Stimulated activated CD4-positive, alpha-beta T cell treated with anti-CD3 and anti-CD28 coated beads, Interleukin-4, amount 100 ng/mL, for 24 hours (primary cell): ENCODE data around the gene ATP5F1E.

Experiments
- DNase-seq: peaks from one replicate; pipeline ENCODE4 v3.0.0-alpha.2; 2020

ATP5F1E gene

GRCh38 chr20:59004763-59005522 is 27.2 kb downstream of the ATP5F1E start:
- DNase-seq: no peak

- peak; percentile 59 for DNase-seq
Measured at GRCh38 chr20:59004493-59004762, 27.7 kb downstream of the ATP5F1E start.

- DNase-seq: no peak
Measured at GRCh38 chr20:59003836-59004492, 28.2 kb downstream of the ATP5F1E start.

- no peak for DNase-seq
Measured at GRCh38 chr20:59002874-59003399, 29.2 kb downstream of the ATP5F1E start.

GRCh38 chr20:59002388-59002787 is 29.7 kb downstream of the ATP5F1E start:
- no peak for DNase-seq

GRCh38 chr20:59001449-59002171 is 30.5 kb downstream of the ATP5F1E start:
- DNase-seq: no peak

GRCh38 chr20:59001068-59001448 is 31.1 kb downstream of the ATP5F1E start:
- DNase-seq: no peak

- no peak for DNase-seq
Measured at GRCh38 chr20:59000326-59000725, 31.8 kb downstream of the ATP5F1E start.

GRCh38 chr20:58998656-58999055 is 33.5 kb downstream of the ATP5F1E start:
- DNase-seq: no peak

- no peak for DNase-seq
Measured at GRCh38 chr20:58997141-58997770, 34.9 kb downstream of the ATP5F1E start.

GRCh38 chr20:58996226-58996611 is 35.9 kb downstream of the ATP5F1E start:
- DNase-seq: no peak

- no peak for DNase-seq
Measured at GRCh38 chr20:58995461-58996225, 36.5 kb downstream of the ATP5F1E start.

GRCh38 chr20:58994390-58995159 is 37.6 kb downstream of the ATP5F1E start:
- DNase-seq: no peak

- DNase-seq: no peak
Measured at GRCh38 chr20:58993332-58994248, 38.5 kb downstream of the ATP5F1E start.

- DNase-seq: no peak
Measured at GRCh38 chr20:58992911-58993310, 39.2 kb downstream of the ATP5F1E start.

GRCh38 chr20:58991715-58992114 is 40.4 kb downstream of the ATP5F1E start:
- no peak for DNase-seq

- DNase-seq: no peak
Measured at GRCh38 chr20:58990651-58991445, 41.3 kb downstream of the ATP5F1E start.

GRCh38 chr20:58989196-58989595 is 42.9 kb downstream of the ATP5F1E start:
- DNase-seq: no peak

GRCh38 chr20:58988565-58988882 is 43.6 kb downstream of the ATP5F1E start:
- no peak for DNase-seq
